HG03095 (cell line): Measurements from ENCODE around the gene UCK1.
A peak's percentile ranks its signal among the peaks of the same experiment; 100 is the strongest.

Source experiments
- ATAC-seq: cut with Tn5 transposase; IDR thresholded peaks from one replicate; pipeline ENCODE4 v1.9.1; 2021; ENCODE audit warnings: moderate library complexity; ENCODE audit not compliant: unreplicated experiment

The UCK1 gene

GRCh38 chr9:131530920-131531832 is at the start of gene UCK1:
Gene UCK1 (minus strand): TSS chr9:131531263. CDS start chr9:131531174, 89 bp downstream.
- peak; percentile 58 for ATAC-seq

- ATAC-seq, result no peak
These were observed 49.3 kb upstream of the UCK1 start for GRCh38 chr9:131580358-131580757.

DNA sequence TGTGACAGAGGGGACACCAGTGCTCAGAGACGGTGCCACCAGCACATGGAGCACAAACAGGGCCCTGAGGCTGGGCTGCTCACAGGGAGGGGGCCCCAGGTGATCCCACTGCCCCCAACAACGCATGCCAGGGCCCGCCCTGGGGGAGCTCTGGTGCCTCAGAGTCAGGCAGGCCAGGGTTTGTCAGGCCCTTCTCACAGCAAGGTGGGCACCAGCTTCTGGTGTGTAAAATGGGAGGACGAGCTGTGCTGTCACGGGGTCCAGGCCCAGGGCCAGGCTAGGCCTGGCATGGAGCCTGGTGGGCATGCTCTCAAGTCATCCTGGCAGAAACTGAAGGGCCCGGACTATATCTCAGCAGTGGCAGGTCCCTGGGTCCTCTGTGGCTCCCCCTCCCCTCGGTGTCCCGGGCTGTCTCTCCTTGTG is 48.7 kb upstream of the UCK1 start:
- ATAC-seq, result no peak

DNA sequence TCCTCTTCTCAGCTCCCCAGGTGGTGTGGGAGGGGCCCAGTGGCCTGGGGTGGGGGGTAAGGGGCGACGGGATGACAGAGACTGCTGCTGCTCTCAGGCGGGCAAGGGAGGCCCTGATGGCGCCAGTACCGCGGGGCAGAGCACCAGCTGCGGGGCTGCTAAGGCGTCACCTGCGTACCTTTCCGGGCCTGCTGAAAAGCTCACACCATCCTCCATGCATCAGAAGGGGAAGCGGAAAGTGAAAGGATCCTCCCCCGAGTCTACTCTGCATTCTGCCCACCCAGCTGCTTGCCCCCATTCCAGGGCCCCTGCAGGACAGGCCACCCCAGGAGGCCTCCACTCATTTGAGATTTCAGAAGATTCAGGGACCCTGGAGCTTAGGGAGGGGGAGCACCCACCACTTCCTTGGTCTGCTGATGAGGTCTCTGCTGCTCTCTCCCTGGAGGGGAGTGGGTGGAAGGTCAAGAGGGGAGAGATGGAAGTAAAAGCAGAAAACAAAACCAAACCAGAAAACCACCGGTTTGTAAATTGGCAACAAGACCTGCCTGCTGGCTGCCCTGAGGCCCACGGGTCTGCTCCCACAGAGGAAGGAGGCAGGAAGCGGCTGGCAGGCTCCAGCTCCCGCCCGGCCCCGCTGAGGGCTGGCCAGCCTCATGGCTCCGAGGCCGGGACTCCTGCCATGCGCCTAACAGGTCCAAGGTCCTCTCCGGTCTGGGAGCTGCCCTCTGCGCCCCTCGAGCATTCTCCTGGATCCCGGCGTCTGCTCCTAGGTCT is 47.9 kb upstream of the UCK1 start:
- ATAC-seq, result no peak

DNA sequence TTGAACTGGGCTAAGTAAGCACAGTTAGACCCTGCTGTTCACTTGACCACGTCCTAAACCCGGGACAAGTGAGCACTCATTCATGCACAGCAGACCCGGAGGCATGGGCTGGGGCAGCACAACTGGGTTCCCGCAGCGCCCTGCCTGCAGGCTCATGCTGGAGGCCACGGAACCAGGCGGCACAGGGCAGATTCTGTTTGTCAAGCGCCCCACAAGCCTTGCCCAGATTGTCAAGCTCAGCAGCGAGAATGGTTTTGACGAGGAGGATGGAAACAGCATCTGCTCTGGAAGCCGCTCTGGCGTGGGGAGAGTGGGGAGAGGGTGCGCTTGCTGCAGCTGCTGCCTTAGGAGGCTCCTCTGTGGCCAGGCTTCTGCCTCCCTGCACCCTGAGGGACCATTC is 47.0 kb upstream of the UCK1 start:
- no peak for ATAC-seq

GRCh38 chr9:131577005-131578000 is 46.2 kb upstream of the UCK1 start:
- no peak for ATAC-seq

DNA sequence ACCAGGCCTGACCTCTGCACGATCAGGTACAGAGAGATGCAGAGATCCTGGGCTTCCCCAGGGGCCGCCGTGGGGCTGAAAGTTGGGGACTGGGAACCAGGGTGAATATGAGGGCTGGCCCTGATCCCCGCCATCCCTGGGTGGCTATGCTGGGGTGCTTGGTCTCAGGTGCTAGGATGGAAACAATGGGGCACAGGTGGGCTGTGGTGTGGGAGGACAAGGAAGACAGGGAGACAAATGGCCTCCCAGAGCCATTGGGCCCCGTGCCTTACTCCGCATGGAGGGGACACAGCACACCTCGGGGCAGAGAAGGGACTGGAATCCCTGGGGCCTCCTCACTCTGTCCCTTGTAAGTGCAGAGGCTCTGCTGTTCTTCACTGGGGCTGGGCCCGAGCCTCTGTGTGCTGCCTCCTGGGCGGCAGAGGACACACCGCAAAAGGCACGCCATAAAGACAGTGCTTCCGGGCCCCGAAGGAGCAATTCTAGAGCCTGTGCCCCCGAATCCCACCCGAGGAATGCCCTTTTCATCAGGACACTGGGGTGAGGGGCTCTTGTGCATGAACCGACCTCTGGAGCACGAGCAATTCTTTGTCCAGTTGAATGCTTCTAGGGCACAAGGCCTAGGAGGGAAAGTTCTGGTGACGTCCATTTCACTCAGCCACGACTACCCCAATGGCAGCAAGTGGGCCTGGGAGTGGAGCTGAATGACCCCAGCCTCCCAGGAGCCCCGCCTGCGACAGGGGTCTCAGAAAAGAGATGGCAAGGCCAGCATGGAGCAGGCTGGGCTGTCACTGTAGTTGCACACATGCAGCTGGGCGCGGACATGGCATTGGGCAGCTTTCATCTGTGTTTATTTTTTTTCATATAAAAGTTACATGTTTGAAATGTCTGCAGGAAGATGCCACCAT is 45.1 kb upstream of the UCK1 start:
- no peak for ATAC-seq

DNA sequence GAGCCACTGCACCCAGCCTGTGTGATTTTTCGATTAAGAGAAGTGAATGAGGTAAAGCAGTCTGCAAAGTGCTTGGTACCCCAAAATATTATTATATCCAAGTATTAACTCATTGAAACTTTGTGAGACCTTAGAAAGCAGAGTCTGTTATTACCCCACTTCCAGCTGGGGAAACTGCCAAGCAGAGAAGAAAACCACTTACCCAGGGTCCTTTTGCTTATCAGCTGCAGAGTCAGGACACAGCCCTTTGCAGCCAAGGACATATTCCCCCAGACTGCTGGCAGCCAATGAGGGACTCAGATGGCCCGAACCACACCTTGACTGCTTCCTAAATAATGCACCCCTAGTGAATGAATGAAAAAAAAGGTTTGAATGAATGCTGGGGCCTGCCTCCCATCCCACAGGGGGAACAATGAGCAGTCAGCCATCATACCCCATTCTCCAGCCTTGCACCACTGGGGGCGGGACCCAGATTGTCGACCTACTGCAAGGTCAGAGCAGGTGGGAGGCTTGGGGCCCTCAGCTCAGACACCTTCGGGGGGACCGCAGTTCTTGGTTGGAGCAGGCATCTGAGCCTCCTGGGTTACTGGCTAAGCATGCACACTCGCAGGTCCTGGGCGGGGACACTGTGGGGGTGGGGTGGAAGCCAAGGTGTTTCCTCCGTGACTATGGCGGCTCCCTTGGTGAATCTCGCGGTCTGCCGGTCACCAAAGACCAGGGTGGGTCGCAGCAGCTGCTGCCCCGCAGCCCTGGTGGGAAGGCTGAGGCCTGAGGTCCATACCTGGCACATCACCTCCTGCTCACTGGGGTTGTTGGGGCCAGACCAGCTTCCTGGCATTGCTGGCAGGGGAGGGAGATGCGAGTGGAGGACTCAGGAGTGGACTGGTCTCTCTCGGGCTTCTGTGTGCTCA is 43.9 kb upstream of the UCK1 start:
- no peak for ATAC-seq

- ATAC-seq, result no peak
These were observed 36.8 kb upstream of the UCK1 start for GRCh38 chr9:131567910-131568309.

- ATAC-seq, result no peak
These were observed 35.1 kb upstream of the UCK1 start for GRCh38 chr9:131566158-131566557.

DNA sequence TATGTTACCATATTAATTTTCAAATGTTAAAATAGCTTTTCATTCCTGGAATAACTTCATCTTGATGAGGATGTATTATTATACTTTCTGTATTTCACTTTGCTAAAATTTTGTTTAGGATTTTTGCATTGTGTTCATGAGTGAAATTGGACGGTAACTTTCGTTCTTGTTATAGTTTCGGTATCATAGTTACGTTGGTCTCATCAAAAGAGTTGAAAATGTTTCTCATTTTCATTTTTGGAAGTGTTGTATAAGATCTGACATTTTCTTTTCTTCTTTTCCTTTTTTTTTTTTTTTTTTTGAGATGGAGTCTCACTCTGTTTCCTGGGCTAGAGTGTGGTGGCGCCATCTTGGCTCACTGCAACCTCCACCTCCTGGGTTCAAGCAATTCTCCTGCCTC is 34.3 kb upstream of the UCK1 start:
- no peak for ATAC-seq

GRCh38 chr9:131562032-131562959 is 31.2 kb upstream of the UCK1 start:
- no peak for ATAC-seq

DNA sequence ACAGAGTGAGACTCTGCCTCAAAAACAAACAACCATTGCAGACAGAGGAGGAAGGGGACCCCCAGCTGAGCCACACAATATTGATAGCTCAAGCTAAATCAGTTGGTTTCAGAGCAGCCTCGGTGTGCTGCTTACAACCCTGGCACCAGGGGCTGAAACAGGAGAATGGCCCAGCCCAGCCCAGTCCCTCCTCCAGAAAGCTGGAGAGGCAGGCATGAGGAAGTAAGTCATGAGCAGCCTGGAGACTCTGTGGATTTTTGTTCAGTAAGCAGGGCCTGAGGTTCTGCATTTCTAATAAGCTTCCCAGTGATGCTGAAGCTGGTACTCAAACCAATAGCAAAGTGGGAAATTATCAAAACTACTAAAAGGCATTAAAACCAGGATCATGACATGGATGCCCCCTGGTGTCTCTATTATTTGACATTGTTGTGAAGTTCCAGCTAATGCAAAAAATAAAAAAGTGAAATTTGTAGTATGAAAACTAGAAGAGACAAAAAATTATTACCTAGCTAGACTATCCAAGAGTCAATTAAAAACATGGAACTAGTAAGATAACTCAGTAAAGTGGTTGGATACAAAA is 28.4 kb upstream of the UCK1 start:
- ATAC-seq, result no peak

- ATAC-seq, result no peak
These were observed 26.9 kb upstream of the UCK1 start for GRCh38 chr9:131557855-131558548.

GRCh38 chr9:131555841-131556673 is 25.0 kb upstream of the UCK1 start:
- ATAC-seq, result no peak

GRCh38 chr9:131554843-131555351 is 23.8 kb upstream of the UCK1 start:
- ATAC-seq, result no peak
